Hepatocyte (in vitro differentiated cells): ENCODE results near the gene METTL2B.
"Not testable (repeated sequence)": the region's sequence is repeated elsewhere in the genome, so short reads cannot be mapped to it uniquely, and the experiment has no call there.

ENCODE experiments used
- CTCF ChIP-seq: fragments of 200-600 bp; sonication (generic); IDR thresholded peaks from 2 replicates; pipeline ENCODE4 v1.5.1; 2016; ENCODE audit warnings: antibody characterized with exemption, mild to moderate bottlenecking; ENCODE audit not compliant: poor library complexity
- EZH2 ChIP-seq: fragments of 200-600 bp; sonication (generic); IDR thresholded peaks from 2 replicates; pipeline ENCODE4 v1.6.1; 2016; ENCODE audit warnings: antibody characterized with exemption, mild to moderate bottlenecking, borderline replicate concordance
- EZH2phosphoT487 ChIP-seq: fragments of 200-600 bp; sonication (generic); IDR thresholded peaks from one replicate; pipeline ENCODE4 v1.6.1; 2018; ENCODE audit warnings: antibody characterized with exemption, mild to moderate bottlenecking, low read depth, moderate library complexity; ENCODE audit not compliant: unreplicated experiment, severe bottlenecking

- TF ChIP-seq CTCF, EZH2phosphoT487, EZH2: not testable (repeated sequence)
Measured at GRCh38 chr7:128546319-128546851, 69.8 kb downstream of the METTL2B start.
